CD8-positive, alpha-beta memory T cell (primary cell): Measurements from ENCODE around the gene ADIPOQ. TPM values are rescaled to one million over a fixed set of nuclear protein-coding genes. Genes with fewer than 3 reads are reported as not detected.
"Not testable (repeated sequence)": the region's sequence is repeated elsewhere in the genome, so short reads cannot be mapped to it uniquely, and the experiment has no call there.

Source experiments
- CTCF ChIA-PET: fragments of 350-600 bp; sonication (Branson Sonifier 250); formaldehyde crosslinking; loops from one replicate; lab custom pipeline; 2021; ENCODE audit warnings: antibody characterized with exemption; lab: Charles Lee
- POLR2A ChIA-PET: fragments of 350-600 bp; sonication (Branson Sonifier 250); formaldehyde crosslinking; loops from one replicate; lab custom pipeline; 2021; ENCODE audit warnings: antibody characterized with exemption; lab: Charles Lee
- DNase-seq, 5 donors: peaks; one replicate each; pipeline versions ENCODE4 v3.0.0 to v3.0.0-alpha.2; 2020 to 2022; ENCODE audit warnings: mixed read lengths in 1 of 5
- H3K27ac ChIP-seq: one replicate; pipeline ENCODE4 v1.7.0; 2013; ENCODE audit warnings: low read depth, mild to moderate bottlenecking, low read length, moderate library complexity
- H3K27me3 ChIP-seq: 2 replicates; pipeline ENCODE4 v1.7.0; 2013; ENCODE audit warnings: low read length, mild to moderate bottlenecking; ENCODE audit not compliant: insufficient read depth, poor library complexity, severe bottlenecking
- H3K36me3 ChIP-seq: 2 replicates; pipeline ENCODE4 v1.7.0; 2013; ENCODE audit warnings: mild to moderate bottlenecking, low read length, moderate library complexity; ENCODE audit not compliant: insufficient read depth
- H3K4me1 ChIP-seq: 2 replicates; pipeline ENCODE4 v1.7.0; 2013; ENCODE audit warnings: mild to moderate bottlenecking, low read length, moderate library complexity; ENCODE audit not compliant: insufficient read depth
- H3K4me3 ChIP-seq: 2 replicates; pipeline ENCODE4 v1.7.0; 2013; ENCODE audit warnings: mild to moderate bottlenecking, low read length
- H3K9me3 ChIP-seq: 2 replicates; pipeline ENCODE4 v1.7.0; 2013; ENCODE audit warnings: mild to moderate bottlenecking, low read length
- H3K27ac Mint-ChIP-seq, 8 donors: one replicate each; pipeline ENCODE4 v1.8.0; 2020 to 2021; ENCODE audit warnings: mixed read lengths in 8 of 8, mild to moderate bottlenecking in 6 of 8, inconsistent platforms in 3 of 8, moderate library complexity in 3 of 8
- H3K27me3 Mint-ChIP-seq, 2 donors: one replicate each; pipeline ENCODE4 v1.8.0; 2020 to 2021; ENCODE audit warnings: mixed read lengths in 2 of 2, mild to moderate bottlenecking in 1 of 2, moderate library complexity in 1 of 2
- H3K36me3 Mint-ChIP-seq, 3 donors: one replicate each; pipeline ENCODE4 v1.8.0; 2020 to 2021; ENCODE audit warnings: mixed read lengths in 3 of 3, inconsistent platforms in 1 of 3, mild to moderate bottlenecking in 1 of 3
- H3K4me1 Mint-ChIP-seq, 3 donors: one replicate each; pipeline ENCODE4 v1.8.0; 2020 to 2021; ENCODE audit warnings: mixed read lengths in 3 of 3, inconsistent platforms in 1 of 3, mild to moderate bottlenecking in 1 of 3
- H3K4me3 Mint-ChIP-seq, 7 donors: one replicate each; pipeline ENCODE4 v1.8.0; 2020 to 2021; ENCODE audit warnings: mixed read lengths in 7 of 7, mild to moderate bottlenecking in 6 of 7, moderate library complexity in 4 of 7, inconsistent platforms in 2 of 7
- H3K9me3 Mint-ChIP-seq, 5 donors: one replicate each; pipeline ENCODE4 v1.8.0; 2020 to 2022; ENCODE audit warnings: mixed read lengths in 5 of 5, mild to moderate bottlenecking in 3 of 5, moderate library complexity in 2 of 5, inconsistent platforms in 1 of 5
- polyA plus RNA-seq: library from polyadenylated mRNA; unstranded; fragments of 300-500 nt; fragmentation: Illumina TruSeq; gene quantifications from one replicate; pipeline ENCODE4 v1.2.3, GENCODE V29; 2021
- total RNA-seq, 2 experiments: library from RNA; stranded (reverse); gene quantifications; one replicate each; pipeline ENCODE4 v1.2.3, GENCODE V29; 2021

Gene ADIPOQ
- total and polyA plus RNA-seq, 3 experiments from 2014 or later, result not detected

- Mint-ChIP-seq H3K9me3 (peaks cover 0 to 11% (median 6%) of the 10 kb centered on the region in 5 donors), H3K4me1 (peaks cover 32 to 43% (median 41%) of the 10 kb centered on the region in 3 donors)
- H3K4me3 Mint-ChIP-seq, H3K27ac Mint-ChIP-seq, H3K36me3 ChIP-seq, H3K4me3 ChIP-seq, CTCF ChIA-PET, H3K27me3 ChIP-seq, DNase-seq, POLR2A ChIA-PET, H3K27ac ChIP-seq, H3K36me3 Mint-ChIP-seq, H3K27me3 Mint-ChIP-seq, H3K9me3 ChIP-seq: not testable (repeated sequence)
- H3K4me1 ChIP-seq, result peaks cover 28% of the 10 kb centered on the region
Observed at GRCh38 chr3:186884868-186885267, 42.4 kb downstream of the ADIPOQ start.

GRCh38 chr3:186886202-186886981, 43.9 kb downstream of the ADIPOQ start:
- peaks cover 0 to 11% (median 6%) of the 10 kb centered on the region in 5 donors for H3K9me3 Mint-ChIP-seq
- Histone ChIP-seq H3K27ac (no peak overlapping the region), H3K9me3 (no peaks in the 10 kb centered on the region), H3K27me3 (no peaks in the 10 kb centered on the region), H3K4me1 (peaks cover 18% of the 10 kb centered on the region), H3K4me3 (no peak overlapping the region), H3K36me3 (no peaks in the 10 kb centered on the region)
- H3K36me3 Mint-ChIP-seq, result peaks cover 0 to 9% (median 0%) of the 10 kb centered on the region in 3 donors
- ChIA-PET POLR2A (no interaction called here), CTCF (no interaction called here)
- H3K4me1 Mint-ChIP-seq, result peaks cover 21 to 30% (median 29%) of the 10 kb centered on the region in 3 donors
- no peak for DNase-seq
- H3K4me3 Mint-ChIP-seq, result no peak overlapping the region
- H3K27ac Mint-ChIP-seq, result peak overlapping the region in 1 of 8 donors; percentile 58
- H3K27me3 Mint-ChIP-seq, result no peaks in the 10 kb centered on the region

- H3K27me3 ChIP-seq, H3K4me1 ChIP-seq, DNase-seq, H3K9me3 ChIP-seq, H3K36me3 Mint-ChIP-seq, H3K36me3 ChIP-seq, H3K4me3 Mint-ChIP-seq, H3K27me3 Mint-ChIP-seq, H3K27ac ChIP-seq, CTCF ChIA-PET, H3K4me3 ChIP-seq: not testable (repeated sequence)
- H3K27ac Mint-ChIP-seq, result peak overlapping the region in 1 of 8 donors; percentile 48
- H3K9me3 Mint-ChIP-seq, result peaks cover 0 to 11% (median 6%) of the 10 kb centered on the region in 5 donors
- POLR2A ChIA-PET, result interaction anchor here (0.5 kb wide), 1 partner anchor 37 kb away, joined by 4 read pairs; no protein-coding TSS in a partner anchor
- peaks cover 13 to 20% (median 19%) of the 10 kb centered on the region in 3 donors for H3K4me1 Mint-ChIP-seq
Observed at GRCh38 chr3:186887507-186887938, 45.0 kb downstream of the ADIPOQ start.

GRCh38 chr3:186888569-186888968, 46.1 kb downstream of the ADIPOQ start:
- ChIA-PET POLR2A (no interaction called here), CTCF (no interaction called here)
- Histone ChIP-seq H3K9me3 (no peaks in the 10 kb centered on the region), H3K4me1 (no peaks in the 10 kb centered on the region), H3K27me3 (no peaks in the 10 kb centered on the region), H3K4me3 (no peak overlapping the region), H3K27ac (no peak overlapping the region), H3K36me3 (no peaks in the 10 kb centered on the region)
- no peak for DNase-seq
- peaks cover 6 to 10% (median 9%) of the 10 kb centered on the region in 3 donors for H3K4me1 Mint-ChIP-seq
- H3K27me3 Mint-ChIP-seq, result no peaks in the 10 kb centered on the region
- H3K4me3 Mint-ChIP-seq, result no peak overlapping the region
- H3K9me3 Mint-ChIP-seq, result peaks cover 0 to 4% (median 3%) of the 10 kb centered on the region in 5 donors
- H3K36me3 Mint-ChIP-seq, result peaks cover 0 to 3% (median 0%) of the 10 kb centered on the region in 3 donors
- H3K27ac Mint-ChIP-seq, result no peak overlapping the region

GRCh38 chr3:186889698-186890097, 47.2 kb downstream of the ADIPOQ start:
- H3K4me3 Mint-ChIP-seq, H3K4me1 ChIP-seq, H3K27ac ChIP-seq, H3K27me3 Mint-ChIP-seq, POLR2A ChIA-PET, H3K4me1 Mint-ChIP-seq, DNase-seq, H3K9me3 ChIP-seq, H3K36me3 Mint-ChIP-seq, H3K9me3 Mint-ChIP-seq, H3K4me3 ChIP-seq, H3K27me3 ChIP-seq, CTCF ChIA-PET, H3K36me3 ChIP-seq: not testable (repeated sequence)
- H3K27ac Mint-ChIP-seq, result peak overlapping the region in 1 of 8 donors; percentile 87

- ChIA-PET POLR2A (no interaction called here), CTCF (no interaction called here)
- no peaks in the 10 kb centered on the region for H3K27me3 Mint-ChIP-seq
- Histone ChIP-seq H3K36me3 (no peaks in the 10 kb centered on the region), H3K27ac (no peak overlapping the region), H3K4me1 (no peaks in the 10 kb centered on the region), H3K9me3 (no peaks in the 10 kb centered on the region), H3K27me3 (no peaks in the 10 kb centered on the region), H3K4me3 (no peak overlapping the region)
- DNase-seq, result no peak
- no peak overlapping the region for H3K27ac Mint-ChIP-seq
- peaks cover 2 to 6% (median 4%) of the 10 kb centered on the region in 3 donors for H3K4me1 Mint-ChIP-seq
- H3K36me3 Mint-ChIP-seq, result no peaks in the 10 kb centered on the region
- H3K4me3 Mint-ChIP-seq, result no peak overlapping the region
- H3K9me3 Mint-ChIP-seq, result no peaks in the 10 kb centered on the region
Observed at GRCh38 chr3:186890911-186891310, 48.4 kb downstream of the ADIPOQ start.

- H3K36me3 Mint-ChIP-seq, H3K9me3 Mint-ChIP-seq, H3K36me3 ChIP-seq, H3K27me3 ChIP-seq, POLR2A ChIA-PET, H3K4me3 ChIP-seq, H3K4me1 ChIP-seq, H3K4me3 Mint-ChIP-seq, CTCF ChIA-PET, H3K9me3 ChIP-seq, DNase-seq, H3K4me1 Mint-ChIP-seq, H3K27me3 Mint-ChIP-seq, H3K27ac ChIP-seq, H3K27ac Mint-ChIP-seq: not testable (repeated sequence)
Observed at GRCh38 chr3:186893071-186893470, 50.6 kb downstream of the ADIPOQ start.

GRCh38 chr3:186895406-186895805, 52.9 kb downstream of the ADIPOQ start:
- no peak for DNase-seq
- H3K9me3 Mint-ChIP-seq, result no peaks in the 10 kb centered on the region
- Histone ChIP-seq H3K36me3 (no peaks in the 10 kb centered on the region), H3K9me3 (no peaks in the 10 kb centered on the region), H3K27ac (no peak overlapping the region), H3K4me1 (no peaks in the 10 kb centered on the region), H3K27me3 (no peaks in the 10 kb centered on the region), H3K4me3 (no peak overlapping the region)
- no peaks in the 10 kb centered on the region for H3K27me3 Mint-ChIP-seq
- H3K4me3 Mint-ChIP-seq, result no peak overlapping the region
- no peaks in the 10 kb centered on the region for H3K36me3 Mint-ChIP-seq
- H3K4me1 Mint-ChIP-seq, result peaks cover 5 to 13% (median 7%) of the 10 kb centered on the region in 3 donors
- ChIA-PET CTCF (no interaction called here), POLR2A (no interaction called here)
- H3K27ac Mint-ChIP-seq, result peak overlapping the region in 1 of 8 donors; percentile 8
